Activated CD4-positive, alpha-beta T cell treated with anti-CD3 and anti-CD28 coated beads for 4 hours (primary cell): ENCODE results near the gene STK32B.

Experiments
- DNase-seq, 2 donors: peaks; one replicate each; pipeline ENCODE4 v3.0.0-alpha.2; 2020

Gene STK32B

GRCh38 chr4:5127556-5127955, 76.3 kb downstream of the STK32B start:
- no peak for DNase-seq

GRCh38 chr4:5128569-5128968, 77.3 kb downstream of the STK32B start:
- no peak for DNase-seq

- DNase-seq: no peak
Measured at GRCh38 chr4:5133201-5133600, 81.9 kb downstream of the STK32B start.

- no peak for DNase-seq
Measured at GRCh38 chr4:5133933-5134594, 82.8 kb downstream of the STK32B start.

- no peak for DNase-seq
Measured at GRCh38 chr4:5134620-5135019, 83.3 kb downstream of the STK32B start.

- DNase-seq: no peak
Measured at GRCh38 chr4:5137226-5137625, 85.9 kb downstream of the STK32B start.

GRCh38 chr4:5137927-5138326, 86.6 kb downstream of the STK32B start:
- DNase-seq: no peak

- DNase-seq: no peak
Measured at GRCh38 chr4:5138389-5138788, 87.1 kb downstream of the STK32B start.

- DNase-seq: no peak
Measured at GRCh38 chr4:5139141-5139540, 87.9 kb downstream of the STK32B start.

- DNase-seq: no peak
Measured at GRCh38 chr4:5141802-5142201, 90.5 kb downstream of the STK32B start.

- DNase-seq: no peak
Measured at GRCh38 chr4:5142726-5143125, 91.4 kb downstream of the STK32B start.

- no peak for DNase-seq
Measured at GRCh38 chr4:5143306-5143861, 92.1 kb downstream of the STK32B start.

- DNase-seq: no peak
Measured at GRCh38 chr4:5143940-5144339, 92.7 kb downstream of the STK32B start.

GRCh38 chr4:5144384-5144783, 93.1 kb downstream of the STK32B start:
- no peak for DNase-seq

- no peak for DNase-seq
Measured at GRCh38 chr4:5146248-5146647, 95.0 kb downstream of the STK32B start.

- no peak for DNase-seq
Measured at GRCh38 chr4:5152521-5152920, 101.2 kb downstream of the STK32B start.

- DNase-seq: no peak
Measured at GRCh38 chr4:5156682-5157081, 105.4 kb downstream of the STK32B start.

GRCh38 chr4:5157791-5158770, 106.8 kb downstream of the STK32B start:
- DNase-seq: no peak

GRCh38 chr4:5158825-5159224, 107.5 kb downstream of the STK32B start:
- DNase-seq: no peak

- DNase-seq: no peak
Measured at GRCh38 chr4:5160668-5161067, 109.4 kb downstream of the STK32B start.

- DNase-seq: no peak
Measured at GRCh38 chr4:5162909-5163508, 111.7 kb downstream of the STK32B start.

GRCh38 chr4:5164221-5164912, 113.1 kb downstream of the STK32B start:
- no peak for DNase-seq
